GM19438 (cell line): ENCODE measurements around the gene ENPP3.
"Not testable (repeated sequence)": the region's sequence is repeated elsewhere in the genome, so short reads cannot be mapped to it uniquely, and the experiment has no call there.

ENCODE experiments used
- ATAC-seq: cut with Tn5 transposase; IDR thresholded peaks from one replicate; pipeline ENCODE4 v1.9.1; 2021; ENCODE audit warnings: low read depth; ENCODE audit not compliant: unreplicated experiment

ENPP3 gene

DNA sequence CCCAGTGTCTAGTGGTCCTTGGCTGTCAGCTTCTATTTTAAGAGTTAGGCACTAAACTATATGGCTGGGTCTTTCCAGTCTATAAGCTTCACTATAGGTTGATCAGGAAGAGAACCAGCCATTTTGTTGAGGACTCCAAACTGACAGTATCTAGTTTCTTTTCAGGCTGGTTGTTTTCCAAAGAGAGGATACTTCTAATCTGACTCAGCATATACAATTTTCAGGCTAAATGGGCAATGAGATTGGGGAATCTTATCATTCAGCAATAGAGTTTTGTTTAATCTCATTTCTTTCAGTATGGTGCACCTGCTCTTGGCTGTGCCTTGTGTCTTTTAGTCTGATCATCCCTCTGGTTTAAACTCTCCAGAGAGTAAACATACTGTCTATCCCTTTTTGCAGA is 94.1 kb downstream of the ENPP3 start:
- ATAC-seq, result no peak

- ATAC-seq, result no peak
Observed at GRCh38 chr6:131733376-131734016, 96.4 kb downstream of the ENPP3 start.

DNA sequence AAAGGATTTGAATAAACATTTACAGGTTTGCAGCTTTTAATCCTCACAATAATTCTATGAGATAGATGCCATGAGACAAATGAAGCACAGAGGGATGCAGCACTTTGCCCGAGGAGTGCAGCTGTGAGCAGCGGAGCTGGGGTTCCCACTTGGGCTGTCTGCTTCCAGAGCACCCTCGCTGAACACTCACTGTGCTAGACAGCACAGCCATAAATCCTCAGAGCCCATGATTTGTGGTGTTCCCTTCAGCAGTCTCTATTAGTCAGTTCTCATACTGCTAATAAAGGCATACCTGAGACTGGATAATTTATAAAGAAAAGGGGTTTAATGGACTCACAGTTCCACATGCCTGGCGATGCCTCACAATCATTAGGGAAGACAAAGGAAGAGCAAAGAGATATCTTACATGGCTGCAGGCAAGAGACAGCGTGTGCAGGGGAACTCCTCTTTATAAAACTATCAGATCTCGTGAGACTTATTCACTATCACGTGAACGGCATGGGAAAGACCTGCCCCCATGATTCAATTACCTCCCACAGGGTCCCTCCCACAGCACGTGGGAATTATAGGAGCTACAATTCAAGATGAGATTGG is 99.0 kb downstream of the ENPP3 start:
- ATAC-seq, result no peak

DNA sequence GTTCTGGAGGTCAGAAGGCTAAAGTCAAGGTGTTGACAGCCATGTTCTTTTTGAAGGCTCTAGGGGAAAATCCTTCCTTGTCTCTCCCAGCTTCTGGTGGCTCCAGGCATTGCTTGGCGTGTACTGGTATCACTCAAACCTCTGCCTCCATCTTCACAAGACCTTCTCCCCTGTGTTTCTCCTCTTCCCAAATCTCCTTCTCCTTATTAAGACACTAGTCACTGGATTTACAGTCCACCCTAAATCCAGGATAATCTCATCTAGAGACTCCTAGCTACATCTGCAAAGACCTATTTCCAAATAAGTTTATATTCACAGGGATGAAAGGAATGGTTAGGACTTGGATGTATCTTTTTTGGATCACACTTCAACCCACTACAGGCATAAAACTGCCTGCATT is 99.7 kb downstream of the ENPP3 start:
- ATAC-seq, result no peak

GRCh38 chr6:131739136-131739535 is 102.0 kb downstream of the ENPP3 start:
- ATAC-seq, result no peak

DNA sequence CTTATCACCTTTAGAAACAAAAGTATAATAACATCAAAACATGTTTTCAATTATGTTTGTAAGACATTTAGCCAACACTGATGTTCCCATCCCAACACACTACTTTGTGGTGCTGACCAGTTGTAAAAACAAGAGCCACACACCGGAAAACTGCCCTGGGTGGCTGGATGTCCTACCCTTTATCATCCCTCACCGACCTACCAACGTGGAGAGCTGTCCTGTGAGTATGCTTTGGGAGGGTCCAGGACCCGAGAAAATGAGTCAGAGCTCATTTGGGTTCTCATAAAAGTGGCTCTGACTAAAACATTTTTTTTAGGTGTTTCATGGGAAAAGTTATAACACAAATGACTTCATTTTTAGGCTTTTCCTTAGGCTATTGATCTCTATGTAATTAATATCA is 103.1 kb downstream of the ENPP3 start:
- ATAC-seq, result no peak

DNA sequence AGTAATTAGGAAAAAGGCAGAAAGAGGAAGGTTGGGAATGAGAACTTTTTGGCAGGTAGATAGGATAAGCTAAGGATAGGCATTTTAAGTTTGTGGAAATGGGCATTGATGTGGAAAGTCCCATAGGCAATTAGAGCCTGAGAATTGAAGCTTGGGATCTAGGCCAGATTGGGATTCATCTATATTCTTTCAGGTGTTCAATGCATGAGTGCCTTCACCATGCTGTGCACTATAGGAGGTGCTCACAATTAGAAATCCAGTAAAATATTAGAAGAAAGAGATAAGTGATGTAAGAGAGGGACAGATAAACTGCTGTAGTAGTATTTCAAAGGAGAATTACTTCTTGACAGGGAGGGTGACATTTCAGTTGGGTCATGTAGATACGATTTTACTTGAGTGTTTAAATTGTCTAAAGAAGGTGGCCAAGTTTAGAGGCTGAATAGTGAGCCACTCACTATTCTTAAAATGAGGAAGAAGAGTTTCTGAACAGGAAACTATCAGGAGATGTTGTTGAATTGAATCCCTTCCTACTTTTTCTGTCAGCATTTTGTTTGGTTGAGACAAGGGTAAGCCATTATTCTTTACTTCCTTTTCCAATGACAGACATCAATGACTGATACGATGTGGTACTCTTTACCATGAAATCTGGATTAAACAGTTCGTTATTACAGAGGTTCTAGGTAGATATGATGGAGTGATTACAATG is 104.7 kb downstream of the ENPP3 start:
- ATAC-seq, result no peak

- ATAC-seq, result no peak
Observed at GRCh38 chr6:131744432-131745287, 107.6 kb downstream of the ENPP3 start.

- ATAC-seq, result no peak
Observed at GRCh38 chr6:131745476-131745875, 108.4 kb downstream of the ENPP3 start.

DNA sequence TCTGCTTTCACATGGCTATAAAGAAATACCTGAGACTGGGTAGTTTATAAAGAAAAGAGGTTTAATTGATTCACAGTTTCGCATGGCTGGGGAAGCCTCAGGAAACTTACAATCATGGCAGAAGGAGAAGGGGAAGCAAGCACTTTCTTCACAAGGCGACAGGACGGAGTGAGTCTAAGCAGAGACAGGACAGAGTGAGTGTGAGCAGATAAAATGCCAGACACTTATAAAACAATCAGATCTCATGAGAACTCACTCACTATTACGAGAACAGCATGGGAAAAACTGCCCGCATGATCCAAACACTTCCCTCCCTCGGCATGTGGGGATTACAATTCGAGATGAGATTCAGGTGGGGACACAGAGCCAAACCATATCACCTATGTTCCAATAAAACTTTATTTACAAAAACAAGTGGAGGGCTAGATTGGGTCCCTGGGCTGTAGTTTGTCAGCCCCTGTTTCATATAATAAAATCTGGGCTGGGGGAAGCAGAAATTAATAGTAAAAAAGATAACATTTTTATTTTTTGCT is 110.8 kb downstream of the ENPP3 start:
- no peak for ATAC-seq

GRCh38 chr6:131749023-131749422 is 111.9 kb downstream of the ENPP3 start:
- ATAC-seq, result no peak

GRCh38 chr6:131751012-131751715 is 114.1 kb downstream of the ENPP3 start:
- ATAC-seq, result not testable (repeated sequence)

DNA sequence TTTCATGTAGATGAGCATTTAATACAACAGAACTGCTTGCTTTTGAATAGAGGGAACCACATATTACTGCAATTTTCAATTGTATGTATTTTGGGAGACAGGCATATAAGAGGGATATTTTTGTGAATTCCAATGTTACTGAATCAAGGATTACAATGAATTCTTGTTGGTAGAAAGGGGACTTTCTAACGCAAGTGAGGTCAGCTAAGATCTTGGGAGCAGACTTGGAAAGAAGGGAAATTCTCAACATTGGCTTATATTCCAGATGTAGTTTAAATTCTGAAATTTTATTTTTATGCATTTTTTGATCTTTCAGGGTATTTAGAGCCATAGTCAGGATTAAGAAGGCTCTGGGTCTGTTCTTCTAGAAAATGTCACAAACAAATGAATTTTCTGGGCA is 117.0 kb downstream of the ENPP3 start:
- ATAC-seq, result no peak

- no peak for ATAC-seq
Observed at GRCh38 chr6:131754715-131755567, 117.8 kb downstream of the ENPP3 start.

GRCh38 chr6:131755597-131755996 is 118.5 kb downstream of the ENPP3 start:
- no peak for ATAC-seq

DNA sequence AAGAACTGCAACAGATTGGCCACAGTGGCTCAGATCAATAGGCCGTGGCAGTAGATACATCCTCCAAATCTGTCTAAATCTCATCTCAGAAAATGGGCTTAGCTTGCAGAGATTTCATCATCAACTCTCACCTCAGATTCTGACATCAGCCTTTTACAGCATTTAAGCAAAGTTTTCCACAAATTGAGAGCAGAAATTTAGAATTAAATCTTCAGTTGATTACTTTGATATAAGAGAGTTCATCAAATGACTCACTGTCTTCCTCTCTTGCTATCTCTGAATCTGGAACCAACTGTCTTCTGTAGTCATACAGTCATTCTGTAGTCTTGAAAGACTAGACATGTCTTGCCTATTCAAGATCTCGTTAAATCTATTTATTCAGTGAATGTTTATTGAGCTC is 118.9 kb downstream of the ENPP3 start:
- ATAC-seq, result no peak

DNA sequence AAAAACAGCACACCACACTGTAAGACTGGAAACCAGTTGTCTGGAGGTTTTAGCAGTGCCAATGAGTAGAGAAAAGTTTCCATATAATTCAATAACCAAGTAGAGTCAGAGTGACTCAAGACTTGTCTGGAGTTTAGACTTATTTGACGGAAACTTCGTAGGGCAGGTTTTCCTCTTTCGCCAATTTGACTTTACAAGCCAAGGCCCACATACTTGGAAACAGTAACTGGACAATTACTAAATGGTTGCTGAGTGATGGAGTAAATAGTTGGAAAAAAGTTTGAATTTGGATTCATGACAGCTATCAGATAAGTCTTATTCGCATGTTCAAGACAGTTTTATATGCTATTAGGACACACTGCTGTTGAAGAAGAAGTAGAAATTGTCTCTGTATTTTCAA is 121.8 kb downstream of the ENPP3 start:
- ATAC-seq, result no peak

- ATAC-seq, result no peak
Observed at GRCh38 chr6:131761060-131761761, 124.1 kb downstream of the ENPP3 start.

DNA sequence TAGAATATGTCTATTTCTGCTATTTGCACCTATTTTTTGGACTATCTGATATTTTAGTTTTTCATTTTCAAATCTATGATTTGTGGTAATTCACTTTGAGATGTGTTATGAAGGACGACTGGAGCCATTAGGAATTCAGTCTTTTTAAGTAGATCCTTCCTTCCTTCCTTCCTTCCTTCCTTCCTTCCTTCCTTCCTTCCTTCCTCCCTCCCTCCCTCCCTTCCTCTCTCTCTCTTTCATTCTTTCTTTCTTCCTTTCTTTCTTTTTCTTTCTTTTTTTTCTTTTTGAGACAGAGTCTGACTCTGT is 124.6 kb downstream of the ENPP3 start:
- ATAC-seq, result no peak
